Stimulated activated CD8-positive, alpha-beta memory T cell treated with anti-CD3 and anti-CD28 coated beads, Interleukin-15, amount 100 ng/mL, for 4 hours (primary cell): ENCODE measurements around the gene SPRR2D.
"Not testable (repeated sequence)": the region's sequence is repeated elsewhere in the genome, so short reads cannot be mapped to it uniquely, and the experiment has no call there.

Experiments
- DNase-seq, 2 donors: peaks; one replicate each; pipeline ENCODE4 v3.0.0-alpha.2; 2020; ENCODE audit warnings: low read depth in 2 of 2

Gene SPRR2D

DNA sequence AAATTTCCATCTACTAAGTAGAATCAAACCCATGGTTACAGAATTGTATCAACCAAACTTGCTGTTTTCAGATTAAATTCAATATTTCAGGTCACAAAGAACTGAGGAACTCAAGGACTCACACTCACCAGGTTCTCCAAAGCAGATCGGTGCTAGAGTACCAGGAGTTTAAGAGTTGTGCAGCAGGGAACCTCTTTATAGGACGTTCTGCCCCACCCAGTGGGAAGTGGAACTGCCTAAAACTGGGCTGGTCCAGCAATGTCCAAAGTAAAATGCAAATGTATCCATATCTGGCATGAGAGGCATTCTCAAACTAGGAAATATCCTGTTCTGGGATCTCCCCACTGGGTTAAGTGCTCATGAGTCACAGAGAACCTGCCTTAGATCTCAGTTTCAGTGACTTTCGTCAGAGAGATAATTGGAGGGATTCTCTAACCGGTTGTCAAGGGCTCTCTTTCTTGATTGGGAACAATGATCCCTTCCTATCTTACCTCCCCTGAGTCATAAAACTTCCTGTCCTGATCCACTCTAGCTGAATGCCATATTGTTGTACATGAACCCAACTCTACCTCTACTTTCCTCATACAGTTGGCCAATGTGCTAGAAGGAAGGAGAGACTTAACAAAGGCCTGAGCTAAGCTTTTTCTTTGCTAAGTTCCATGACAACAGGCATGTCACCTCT is at the start of gene SPRR2D:
Gene SPRR2D, minus strand, starts transcription at position 171 of the 682 bp plus-strand sequence. CDS start 774 bp downstream, outside the sequence.
- DNase-seq, result no peak

DNA sequence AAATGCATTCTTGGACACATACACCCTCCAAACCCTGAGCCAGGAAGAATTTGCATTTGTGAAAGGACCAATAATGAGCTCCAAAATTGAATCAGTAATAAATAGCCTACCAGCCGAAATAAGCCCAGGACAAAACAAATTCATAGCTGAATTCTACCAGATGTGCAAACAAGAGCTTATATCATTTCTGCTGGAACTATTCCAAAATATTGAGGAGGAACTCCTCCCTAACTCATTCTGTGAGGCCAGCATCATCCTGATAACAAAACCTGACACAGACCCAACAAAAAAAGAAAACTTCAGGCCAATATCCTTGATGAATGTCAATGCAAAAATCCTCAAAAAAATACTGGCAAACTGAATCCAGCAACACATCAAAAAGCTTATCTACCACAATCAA is 46.7 kb upstream of the SPRR2D start:
- DNase-seq, result no peak

DNA sequence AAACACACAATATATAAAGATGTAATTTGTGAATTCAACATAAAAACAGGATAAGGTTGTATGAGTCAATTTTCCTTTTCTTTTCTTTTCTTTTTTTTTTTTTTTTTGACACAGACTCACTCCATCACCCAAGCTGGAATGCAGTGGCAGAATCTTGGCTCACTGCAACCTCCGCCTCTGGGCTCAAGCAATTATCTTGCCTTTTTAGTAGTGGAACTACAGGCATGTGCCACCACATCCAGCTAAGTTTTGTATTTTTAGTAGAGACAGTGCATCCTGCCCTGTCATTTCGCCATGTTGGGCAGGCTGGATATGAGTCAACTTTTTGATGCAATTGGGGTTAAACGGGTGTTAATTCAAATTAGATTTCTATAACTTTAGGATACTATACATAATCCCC is 40.8 kb upstream of the SPRR2D start:
- DNase-seq, result no peak

DNA sequence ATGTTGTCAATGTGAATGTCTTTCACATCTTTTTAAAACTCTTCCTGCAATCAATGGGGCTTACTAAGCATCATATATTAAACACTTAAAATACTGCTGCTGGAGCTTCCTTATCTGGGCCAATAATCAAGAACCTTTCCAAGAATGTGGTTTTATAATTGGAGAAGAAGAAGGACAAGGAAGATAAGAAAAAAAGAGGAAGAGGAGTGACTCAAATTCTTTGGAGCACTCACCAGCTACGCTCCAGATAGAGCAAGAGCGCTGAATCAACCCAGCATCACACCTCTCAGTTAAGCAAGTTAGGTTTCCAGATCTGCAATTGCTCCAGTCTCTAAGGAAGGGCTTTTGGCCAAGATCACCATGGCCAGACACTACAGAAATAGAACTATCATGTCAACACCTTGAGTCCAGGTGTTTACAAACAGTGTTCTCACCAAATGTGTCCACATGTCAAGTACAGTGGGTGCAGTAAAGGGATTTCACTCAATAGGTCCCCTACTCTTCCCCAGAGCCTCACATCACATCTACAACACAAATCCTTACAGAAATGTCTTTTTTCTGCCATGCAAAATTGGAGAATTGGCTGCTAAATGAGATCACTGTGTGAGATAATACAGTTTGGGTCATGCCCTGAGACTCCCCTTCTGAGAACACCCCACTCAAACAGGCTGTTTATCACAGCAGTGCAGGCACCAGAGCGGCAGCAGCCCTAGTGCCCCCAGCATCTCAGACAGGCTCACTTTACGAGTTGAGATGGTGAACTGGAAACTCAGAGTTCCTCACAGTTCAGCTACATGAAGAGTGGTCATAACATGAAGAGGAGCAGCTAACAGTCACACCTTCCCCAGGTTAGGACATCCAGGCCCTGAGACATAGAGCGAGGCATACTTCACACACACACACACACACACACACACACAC is 32.1 kb upstream of the SPRR2D start:
- DNase-seq, result no peak

DNA sequence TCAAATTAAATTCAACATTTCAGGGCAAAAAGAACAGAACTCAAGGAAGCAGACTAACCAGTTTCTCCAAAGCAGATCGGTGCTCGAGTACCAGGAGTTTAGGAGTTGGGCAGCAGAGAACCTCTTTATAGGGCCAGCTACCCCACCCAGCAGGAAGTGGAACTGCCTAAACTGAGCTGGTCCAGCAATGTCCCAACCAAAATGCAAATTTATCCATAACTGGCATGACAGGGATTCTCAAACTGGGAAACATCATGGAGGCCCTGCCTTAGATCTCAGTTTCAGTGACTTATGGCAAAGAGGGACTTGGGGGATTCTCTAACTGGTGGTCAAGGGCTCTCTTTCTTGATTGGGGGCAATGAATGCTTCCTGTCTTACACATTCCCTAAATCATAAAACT is 30.6 kb upstream of the SPRR2D start, which contains the start of gene SPRR2B:
Gene SPRR2B, minus strand, starts transcription at position 101 of the 400 bp plus-strand sequence. CDS start 772 bp downstream, outside the sequence.
- DNase-seq, result no peak

DNA sequence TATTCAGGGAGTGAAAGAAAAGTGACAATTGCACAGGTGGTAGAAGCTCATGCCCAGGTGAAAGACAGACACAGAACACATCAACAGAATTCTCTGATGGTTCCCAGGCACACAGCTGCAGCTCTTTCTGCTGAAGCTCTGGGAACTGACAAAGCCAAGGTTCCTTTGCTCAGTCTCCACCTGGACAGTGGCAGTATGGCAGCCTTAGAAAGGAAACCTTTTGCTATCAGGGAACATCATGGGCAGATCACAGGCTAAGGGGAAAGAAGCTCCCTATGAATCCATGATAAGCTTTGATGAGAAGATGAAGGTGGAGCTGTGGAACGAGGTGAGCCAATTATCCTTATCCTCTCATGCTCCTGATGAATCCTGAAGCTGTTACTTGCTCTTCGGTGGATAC is 29.3 kb upstream of the SPRR2D start:
- no peak for DNase-seq

DNA sequence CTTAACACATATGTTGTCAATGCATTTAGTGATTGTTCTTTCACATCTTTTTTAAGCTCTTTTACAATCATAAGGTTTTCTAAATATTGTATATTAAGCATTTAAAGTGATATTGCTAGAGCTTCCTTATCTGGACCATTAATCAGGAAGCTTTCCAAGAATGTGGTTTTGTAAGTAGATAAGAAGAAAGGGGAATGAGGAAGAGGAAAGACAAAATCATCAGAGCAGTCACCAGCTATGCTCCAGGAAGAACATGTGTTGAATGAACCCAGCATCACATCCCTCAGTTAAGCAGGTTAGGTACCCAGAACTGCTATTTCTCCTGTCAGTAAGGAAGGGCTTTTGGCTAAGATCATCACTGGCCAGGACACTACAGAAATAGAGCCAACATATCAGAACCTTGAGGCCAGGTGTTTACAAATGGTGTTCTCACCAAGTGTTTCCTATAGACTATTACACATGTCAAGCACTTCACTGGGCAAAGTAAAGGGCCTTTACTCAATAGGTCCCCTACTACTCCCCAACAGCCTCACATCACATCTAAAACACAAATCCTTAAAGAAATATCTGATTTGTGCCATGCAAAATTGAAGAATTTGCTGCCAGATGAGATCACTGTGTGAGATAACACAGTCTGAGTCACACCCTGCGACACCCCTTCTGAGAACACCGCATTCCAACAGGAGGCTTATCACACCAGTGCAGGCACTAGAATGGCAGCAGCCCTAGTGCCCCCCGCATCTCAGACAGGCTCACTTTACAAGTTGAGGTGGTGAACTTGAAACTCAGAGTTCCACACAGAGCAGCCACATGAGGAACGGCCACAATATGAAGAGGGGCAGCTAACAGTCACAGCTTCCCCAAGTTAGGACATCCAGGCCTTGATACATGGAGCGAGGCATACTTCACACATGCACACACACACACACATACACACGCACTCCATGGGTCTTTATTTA is 18.2 kb upstream of the SPRR2D start:
- DNase-seq, result no peak

DNA sequence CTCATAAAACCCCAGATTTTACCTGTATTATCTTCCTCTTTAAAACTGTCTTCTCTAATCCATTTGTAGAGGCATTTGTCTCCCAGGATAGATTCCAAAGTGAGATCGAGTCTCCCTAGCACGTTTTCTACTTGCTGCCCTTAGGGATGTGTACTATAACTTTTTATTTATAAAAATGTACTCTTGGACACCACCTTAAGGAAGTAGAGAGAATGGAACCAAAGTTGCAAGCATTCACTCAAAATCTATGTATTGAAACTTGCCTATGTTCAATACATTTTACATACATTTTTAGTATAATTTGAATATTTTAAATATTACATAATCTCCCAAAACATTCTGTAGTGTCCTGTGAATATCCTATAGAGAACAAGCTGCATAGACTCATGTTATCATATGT is 17.2 kb upstream of the SPRR2D start:
- DNase-seq, result no peak

DNA sequence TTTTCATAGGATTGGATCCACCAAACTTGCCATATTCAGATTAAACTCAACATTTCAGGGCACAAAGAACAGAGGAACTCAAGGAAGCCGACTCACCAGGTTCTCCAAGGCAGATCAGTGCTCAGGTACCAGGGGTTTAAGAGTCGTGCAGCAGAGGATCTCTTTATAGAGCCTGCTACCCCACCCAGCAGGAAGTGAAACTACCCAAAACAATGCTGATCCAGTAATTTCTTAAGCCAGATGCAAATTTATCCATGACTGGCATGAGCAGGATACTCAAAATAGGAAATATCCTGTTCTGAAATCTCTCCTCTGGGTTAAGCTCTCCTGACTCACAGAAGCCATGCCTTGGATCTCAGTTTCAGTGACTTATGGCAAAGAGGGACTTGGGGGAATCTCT is 16.5 kb upstream of the SPRR2D start, which contains the start of gene SPRR2A:
Gene SPRR2A, minus strand, starts transcription at position 138 of the 400 bp plus-strand sequence. CDS start 777 bp downstream, outside the sequence.
- no peak for DNase-seq

DNA sequence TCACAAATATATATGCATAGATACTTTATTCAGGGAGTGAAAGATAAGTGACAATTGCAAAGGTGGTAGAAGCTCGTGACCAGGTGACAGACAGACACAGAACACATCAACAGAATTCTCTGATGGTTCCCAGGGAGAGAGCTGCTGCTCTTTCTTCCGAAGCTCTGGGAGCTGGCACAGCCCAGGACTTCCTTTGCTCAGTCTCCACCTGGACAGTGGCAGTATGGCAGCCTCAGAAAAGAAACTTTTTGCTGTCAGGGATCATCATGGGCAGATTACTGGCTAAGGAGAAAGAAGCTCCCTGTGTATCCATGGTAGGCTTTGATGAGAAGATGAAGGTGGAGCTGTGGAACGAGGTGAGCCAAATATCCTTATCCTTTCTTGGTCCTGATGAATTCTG is 15.2 kb upstream of the SPRR2D start:
- DNase-seq, result not testable (repeated sequence)

DNA sequence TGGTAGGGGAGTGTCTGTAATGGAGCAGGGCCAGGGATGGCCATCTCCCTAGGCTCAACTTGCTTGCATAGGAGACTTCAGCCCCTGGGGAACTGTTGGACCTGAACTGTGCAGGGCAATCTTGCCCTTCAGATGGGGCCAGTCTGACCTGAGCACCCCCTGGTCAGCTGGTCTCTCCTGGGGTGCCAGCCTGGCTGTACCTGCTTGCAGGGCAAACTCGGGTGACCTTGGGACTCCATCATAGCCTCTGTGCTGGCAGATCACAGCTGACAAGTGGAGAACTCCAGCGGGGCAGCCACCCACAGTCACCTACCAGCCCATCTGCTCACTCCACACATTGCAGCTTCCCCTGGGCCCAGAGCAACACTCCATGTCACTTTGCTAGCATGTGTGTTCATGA is 8.3 kb upstream of the SPRR2D start:
- no peak for DNase-seq

DNA sequence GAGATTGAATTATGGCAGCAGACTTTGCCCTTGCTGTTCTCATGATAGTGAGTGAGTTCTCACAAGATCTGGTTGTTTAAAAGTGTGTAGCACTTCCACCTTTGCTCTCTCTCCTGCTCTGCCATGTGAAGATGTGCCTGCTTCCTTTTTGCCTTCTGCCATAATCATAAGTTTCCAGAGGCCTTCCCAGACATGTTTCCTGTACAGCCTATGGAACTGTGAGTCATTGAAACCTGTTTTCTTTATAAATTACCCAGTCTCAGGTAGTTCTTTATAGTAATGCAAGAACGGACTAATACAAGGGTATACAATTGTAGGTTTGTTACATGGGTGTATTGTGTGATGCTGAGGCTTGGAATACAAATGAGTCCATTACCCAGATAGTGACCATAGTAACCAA is 5.7 kb downstream of the SPRR2D start:
- no peak for DNase-seq

DNA sequence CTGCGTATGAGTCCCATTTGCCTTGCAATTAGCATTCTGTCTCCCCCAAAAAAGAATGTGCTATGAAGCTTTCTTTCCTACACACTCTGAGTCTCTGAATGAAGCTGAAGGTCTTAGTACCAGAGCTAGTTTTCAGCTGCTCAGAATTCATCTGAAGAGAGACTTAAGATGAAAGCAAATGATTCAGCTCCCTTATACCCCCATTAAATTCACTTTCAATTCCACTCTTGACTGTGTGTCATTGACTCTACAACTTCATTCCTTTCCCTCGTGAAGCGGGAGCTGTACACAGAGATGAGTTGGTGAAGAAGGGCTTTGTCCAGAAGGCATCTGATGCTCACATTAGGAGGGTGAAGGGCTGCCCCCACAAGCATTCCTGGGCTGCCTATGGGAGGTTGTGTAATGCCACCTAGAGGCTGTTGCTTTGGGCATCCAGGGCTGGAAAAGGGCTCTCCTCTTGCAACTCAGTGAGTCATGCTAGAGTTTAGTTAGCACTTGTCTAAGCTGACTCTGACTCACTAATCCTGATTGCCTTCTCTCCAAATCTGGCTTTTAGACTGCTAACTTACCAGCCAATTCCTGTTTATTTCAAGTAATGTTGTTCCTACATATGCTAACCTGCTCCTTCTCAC is 8.1 kb downstream of the SPRR2D start:
- no peak for DNase-seq

DNA sequence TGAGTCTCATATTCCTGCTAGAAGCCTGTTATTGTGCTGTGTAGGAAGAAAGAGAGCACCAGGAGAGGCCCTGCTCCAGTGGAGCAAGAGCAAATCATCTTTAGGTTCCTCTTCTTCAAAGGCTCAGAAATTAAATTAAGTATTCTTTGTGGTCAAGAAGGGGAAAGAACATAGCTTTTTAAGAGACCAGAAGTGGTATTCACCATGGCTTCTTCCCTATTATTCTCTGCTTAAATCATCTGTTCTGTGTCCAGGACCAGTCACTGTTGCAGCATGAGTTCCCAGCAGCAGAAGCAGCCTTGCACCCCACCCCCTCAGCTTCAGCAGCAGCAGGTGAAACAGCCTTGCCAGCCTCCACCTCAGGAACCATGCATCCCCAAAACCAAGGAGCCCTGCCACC is 8.8 kb downstream of the SPRR2D start:
- DNase-seq, result no peak

DNA sequence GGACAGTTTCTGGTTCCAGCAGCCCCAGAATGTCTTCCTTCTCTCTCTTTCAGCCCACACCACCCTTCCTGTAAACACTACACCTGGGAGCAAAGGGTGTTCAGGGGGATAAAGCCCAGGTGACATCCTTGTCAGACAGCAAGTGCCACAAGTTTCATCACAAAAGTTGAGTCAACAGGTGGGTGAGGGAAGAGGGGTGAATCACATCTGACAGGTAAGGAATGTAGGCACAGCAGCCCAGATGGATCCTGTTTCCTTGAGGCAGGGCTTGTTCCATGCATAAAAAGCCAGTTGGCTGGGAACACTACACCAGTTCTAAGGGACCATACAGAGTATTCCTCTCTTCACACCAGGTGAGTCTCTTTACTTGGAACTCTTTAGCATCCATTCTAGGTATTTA is 10.0 kb downstream of the SPRR2D start, which contains the start of gene SPRR1B:
Gene SPRR1B, plus strand, starts transcription at position 309 of the 400 bp plus-strand sequence. CDS start 1,143 bp downstream, outside the sequence.
- DNase-seq, result no peak

DNA sequence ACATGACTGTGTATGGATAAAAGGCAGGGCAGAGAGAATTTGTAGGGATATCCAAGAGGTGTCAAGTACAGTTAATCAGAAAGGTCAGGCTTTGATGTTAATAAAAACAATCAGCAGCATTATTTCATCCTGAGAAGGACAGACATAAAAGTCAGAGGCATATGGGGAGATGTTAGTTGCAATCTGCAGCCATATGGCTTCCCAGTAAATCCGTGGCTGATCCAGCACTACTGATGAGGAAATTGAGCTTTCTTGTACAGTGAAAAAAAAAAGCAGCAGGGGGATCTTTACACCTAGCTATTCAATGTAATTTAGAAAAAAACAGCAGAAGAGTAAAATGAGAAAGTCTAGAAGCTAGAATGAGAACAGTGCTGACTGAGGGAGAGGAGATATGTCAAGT is 12.2 kb downstream of the SPRR2D start:
- DNase-seq, result no peak

DNA sequence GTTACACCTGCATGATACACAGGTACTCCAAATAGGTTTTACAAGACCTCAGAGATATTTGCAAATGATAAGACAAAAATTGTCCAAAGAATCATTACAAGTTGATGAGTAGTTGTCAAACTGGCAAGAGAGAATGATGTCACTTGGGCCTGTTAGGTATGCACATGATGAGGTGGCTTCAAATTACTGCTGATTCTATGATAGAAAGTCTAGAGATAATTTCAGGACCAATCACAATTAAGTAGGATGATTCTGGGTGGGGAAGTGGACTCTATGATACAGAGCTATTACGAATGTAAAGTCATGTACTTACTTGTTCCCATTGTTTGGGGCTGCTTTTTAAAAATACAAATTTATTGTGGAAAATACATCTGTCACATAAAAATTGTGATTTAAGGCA is 15.1 kb downstream of the SPRR2D start:
- no peak for DNase-seq

DNA sequence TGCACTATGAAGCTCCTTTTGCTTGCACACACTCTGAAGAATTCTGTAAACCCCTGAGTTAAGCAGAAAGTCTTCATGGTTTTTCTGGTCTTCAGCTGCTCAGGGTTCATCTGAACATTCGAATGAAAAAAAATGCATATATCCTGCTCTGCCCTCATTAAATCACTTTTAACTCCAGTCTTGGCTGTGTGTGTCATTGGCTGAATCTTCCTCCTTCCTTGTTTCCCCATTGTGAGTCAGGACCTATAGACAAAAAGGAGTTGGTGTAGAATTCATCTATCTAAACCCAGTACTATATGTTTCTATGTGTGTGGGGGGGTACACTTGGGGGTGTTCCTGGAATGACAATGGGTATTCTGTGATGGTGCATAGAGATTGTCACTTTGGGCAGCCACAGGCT is 16.5 kb downstream of the SPRR2D start:
- no peak for DNase-seq

DNA sequence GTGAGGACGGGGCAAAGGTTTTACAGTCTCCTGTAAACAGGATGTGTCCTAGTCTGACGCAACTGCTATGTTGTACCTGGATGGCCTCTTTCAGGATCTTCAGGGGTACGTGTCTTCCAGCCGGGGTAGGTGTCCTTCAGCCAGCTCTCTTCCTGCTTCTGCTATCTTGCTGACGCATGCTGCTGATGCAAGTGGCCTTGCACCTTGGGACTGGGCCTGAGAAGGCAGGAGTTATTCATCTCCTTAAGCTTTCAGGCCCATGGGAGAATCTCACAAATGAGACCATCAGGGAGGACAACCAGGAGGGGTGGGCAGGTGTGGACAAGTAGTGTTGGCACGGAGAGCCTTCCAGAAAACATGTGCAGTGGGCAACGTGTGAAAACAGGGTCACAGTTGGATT is 17.8 kb downstream of the SPRR2D start:
- DNase-seq, result no peak

DNA sequence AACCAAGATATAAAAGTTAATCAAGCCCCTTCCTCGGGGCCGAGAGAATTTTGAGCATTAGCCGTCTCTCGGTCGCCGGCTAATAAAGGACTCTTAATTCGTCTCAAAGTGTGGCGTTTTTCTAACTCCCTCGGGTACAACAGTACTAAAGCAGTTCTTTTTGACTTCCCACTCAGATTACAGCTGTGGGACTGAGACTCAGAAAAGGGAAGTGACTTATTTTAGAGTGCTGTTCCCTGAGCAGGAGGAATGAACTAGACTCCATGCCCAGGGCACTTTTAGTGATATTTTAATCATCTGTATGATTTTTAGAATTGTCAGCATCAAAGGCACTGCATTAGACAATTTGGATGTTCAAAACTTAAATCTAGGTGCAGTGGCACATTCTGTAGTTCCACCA is 18.6 kb downstream of the SPRR2D start:
- not testable (repeated sequence) for DNase-seq

DNA sequence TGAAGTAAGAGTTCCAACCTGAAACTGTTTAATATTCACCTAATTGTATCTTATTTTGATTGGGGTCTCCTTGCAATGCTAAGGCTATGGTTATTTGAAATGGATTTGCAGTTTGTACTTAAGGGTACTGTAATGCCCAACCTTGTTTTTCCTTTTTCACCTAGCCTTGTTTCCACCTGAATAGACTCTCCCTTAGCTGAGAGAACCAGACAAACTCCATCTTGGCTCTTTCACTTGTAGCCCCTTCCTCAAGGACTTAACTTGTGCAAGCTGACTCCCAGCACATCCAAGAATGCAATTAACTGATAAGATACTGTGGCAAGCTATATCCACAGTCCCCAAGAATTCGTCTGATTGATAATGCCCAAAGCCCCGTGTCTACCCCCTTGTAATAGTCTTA is 19.1 kb downstream of the SPRR2D start:
- not testable (repeated sequence) for DNase-seq
